LNCAP (cell line): ENCODE results near the gene JCHAIN.

Experiments used
- TF ChIP-seq, protein P1 (sequence below): fragments of 450-650 bp; IDR thresholded peaks from 2 replicates; pipeline ENCODE4 v1.5.1; 2017; ENCODE audit warnings: mild to moderate bottlenecking

Gene JCHAIN

DNA sequence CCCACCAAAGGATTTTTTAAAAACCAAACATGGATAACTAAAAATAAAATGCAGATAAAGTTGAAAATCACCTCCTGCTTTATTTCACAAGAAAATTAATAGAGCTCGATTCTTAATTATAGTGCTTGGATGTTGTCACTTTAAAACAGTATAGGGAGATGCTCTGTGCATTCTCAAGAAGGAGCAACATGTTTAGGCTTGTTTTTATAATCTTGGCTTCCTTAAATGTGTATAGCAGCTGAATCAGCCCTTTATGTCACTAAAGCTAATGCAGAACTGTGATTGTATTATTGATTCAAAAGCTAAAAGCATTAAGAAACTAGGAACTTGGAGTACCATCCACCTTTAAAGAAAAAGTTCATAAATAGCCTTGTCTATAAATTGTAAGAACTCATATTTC, 35.0 kb upstream of the JCHAIN start:
- TF ChIP-seq, protein P1, sequence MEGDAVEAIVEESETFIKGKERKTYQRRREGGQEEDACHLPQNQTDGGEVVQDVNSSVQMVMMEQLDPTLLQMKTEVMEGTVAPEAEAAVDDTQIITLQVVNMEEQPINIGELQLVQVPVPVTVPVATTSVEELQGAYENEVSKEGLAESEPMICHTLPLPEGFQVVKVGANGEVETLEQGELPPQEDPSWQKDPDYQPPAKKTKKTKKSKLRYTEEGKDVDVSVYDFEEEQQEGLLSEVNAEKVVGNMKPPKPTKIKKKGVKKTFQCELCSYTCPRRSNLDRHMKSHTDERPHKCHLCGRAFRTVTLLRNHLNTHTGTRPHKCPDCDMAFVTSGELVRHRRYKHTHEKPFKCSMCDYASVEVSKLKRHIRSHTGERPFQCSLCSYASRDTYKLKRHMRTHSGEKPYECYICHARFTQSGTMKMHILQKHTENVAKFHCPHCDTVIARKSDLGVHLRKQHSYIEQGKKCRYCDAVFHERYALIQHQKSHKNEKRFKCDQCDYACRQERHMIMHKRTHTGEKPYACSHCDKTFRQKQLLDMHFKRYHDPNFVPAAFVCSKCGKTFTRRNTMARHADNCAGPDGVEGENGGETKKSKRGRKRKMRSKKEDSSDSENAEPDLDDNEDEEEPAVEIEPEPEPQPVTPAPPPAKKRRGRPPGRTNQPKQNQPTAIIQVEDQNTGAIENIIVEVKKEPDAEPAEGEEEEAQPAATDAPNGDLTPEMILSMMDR: no peak

DNA sequence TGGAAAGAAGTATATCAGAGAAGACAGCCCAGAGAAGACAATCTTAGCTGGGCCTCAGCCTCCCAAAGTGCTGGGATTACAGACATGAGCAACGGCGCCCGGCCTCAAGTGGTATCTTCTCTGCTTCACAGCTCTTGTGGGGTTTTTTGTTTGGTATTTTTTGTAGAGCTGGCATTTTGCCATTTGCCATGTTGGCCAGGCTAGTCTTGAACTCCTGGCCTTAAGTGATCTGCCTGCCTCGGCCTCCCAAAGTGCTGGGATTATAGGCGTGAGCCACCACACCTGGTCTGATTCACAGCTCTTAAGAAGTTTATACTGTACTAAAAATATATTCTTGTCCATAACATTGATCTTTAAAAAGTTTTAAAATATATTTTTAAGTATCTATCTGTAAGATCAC, 34.4 kb upstream of the JCHAIN start:
- TF ChIP-seq, protein P1: no peak

DNA sequence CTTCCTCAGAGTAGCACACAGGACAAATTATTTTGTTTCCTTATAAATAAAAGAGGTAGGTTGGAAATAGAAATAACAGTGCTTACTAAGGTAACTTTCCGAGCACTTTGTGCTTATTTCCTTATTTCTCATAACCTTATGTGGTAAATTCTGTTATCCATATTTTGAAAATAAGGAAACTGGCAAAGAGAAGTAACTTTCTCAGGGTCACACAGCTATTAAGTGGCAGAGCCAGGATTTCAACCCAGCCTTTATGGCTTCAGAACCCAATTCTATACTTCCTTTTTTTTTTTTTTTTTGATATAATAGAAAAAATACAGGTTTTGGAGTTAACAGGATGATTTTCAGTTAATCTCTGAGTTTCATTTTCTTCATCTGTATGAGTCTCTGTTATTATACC, 25.4 kb upstream of the JCHAIN start:
- TF ChIP-seq, protein P1: no peak

DNA sequence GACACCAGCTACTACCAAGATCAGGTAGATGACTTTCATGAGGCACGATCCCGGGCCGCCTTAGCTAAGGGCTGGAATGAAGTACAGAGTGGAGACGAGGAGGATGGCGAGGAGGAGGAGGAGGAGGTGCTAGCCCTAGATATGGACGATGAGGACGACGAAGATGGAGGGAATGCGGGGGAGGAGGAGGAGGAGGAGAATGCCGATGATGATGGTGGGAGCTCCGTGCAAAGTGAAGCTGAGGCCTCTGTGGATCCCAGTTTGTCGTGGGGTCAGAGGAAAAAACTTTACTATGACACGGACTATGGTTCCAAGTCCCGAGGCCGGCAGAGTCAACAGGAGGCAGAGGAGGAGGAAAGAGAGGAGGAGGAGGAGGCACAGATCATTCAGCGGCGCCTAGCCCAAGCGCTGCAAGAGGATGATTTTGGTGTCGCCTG, 22.5 kb upstream of the JCHAIN start:
- TF ChIP-seq, protein P1: no peak

DNA sequence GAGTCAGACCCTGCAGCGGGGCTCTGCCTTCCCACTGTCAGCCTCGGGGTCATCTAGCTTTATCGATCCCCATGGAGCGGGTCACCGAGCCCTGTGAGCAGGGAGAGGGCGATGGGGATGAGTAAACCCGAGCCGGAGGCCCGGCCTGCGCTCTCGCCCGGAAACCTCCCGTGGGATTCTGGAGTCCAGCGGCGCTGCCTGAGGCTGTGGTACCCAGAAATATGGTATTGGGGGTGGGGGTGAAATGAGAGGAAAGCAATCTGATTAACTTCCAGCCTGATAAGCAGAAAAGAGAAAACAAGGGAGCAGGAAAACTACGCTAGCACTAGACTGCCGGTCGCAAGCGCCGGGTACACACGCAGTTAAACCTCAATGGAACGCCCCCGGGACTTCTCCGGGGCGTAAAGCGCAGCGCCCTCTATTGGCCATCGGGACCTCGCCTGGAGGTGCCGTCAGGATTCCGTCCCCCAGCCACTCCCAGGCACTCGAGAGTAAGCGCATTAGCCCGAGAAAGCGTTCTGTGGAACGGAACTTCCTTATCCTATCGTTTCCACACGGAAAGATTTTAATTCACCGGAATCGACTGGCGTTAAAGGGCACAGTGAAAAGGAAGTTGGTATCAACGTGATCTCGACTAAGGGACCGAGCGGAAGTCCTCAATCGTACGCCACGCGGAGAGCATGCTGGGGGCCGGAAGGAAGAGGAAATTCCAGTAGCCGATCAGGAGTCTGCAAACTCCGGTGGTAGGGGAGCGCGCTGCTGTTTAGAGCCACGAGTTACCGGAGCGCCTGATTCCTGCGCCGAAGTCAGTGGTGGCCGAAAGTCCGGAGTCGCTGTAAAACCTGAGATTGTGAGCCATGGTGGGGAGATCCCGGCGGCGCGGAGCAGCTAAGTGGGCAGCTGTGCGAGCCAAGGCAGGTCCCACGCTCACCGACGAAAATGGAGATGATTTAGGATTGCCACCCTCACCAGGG, 21.8 kb upstream of the JCHAIN start, which contains the start of gene UTP3:
TSS of gene UTP3 (plus strand) at position 712 of the 974 bp plus-strand sequence. CDS start at position 858, 146 bp downstream.
- TF ChIP-seq, protein P1: peak; percentile 98

DNA sequence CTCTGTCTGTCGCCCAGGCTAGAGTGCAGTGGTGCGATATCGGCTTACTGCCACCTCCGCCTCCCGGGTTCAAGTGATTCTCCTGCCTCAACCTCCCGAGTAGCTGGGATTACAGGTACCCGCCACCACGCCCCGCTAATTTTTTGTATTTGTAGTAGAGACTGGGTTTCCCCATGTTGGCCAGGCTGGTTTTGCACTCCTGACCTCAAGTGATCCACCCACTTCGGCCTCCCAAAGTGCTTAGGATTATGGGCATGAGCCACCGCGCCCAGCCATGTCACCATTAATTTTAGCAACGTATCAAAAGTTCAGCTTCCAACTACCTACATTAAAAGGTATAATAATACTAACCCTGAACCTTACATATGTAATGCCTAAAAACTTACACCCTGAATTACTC, 21.1 kb upstream of the JCHAIN start:
- TF ChIP-seq, protein P1: no peak

DNA sequence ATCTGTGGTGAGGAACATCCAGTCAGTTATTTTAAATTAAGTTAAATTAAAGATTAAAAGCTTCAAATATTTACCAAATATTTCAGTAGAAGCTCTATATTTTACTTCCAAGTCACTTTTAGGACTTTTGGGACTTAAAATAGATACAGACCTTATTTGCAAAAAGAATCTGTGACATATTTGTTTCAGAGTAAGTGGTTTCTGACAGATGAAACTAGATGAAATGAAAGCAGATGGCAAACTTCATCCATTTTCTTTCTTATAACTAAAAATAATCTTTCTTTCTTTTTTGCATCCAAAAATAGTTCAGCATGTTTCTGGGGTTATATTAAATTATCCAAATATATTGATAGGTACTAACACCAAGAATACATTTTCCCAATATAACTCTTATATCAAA, 15.4 kb upstream of the JCHAIN start:
- TF ChIP-seq, protein P1: no peak
